AG20443 (cell line): ENCODE data around the gene PLEKHM3.

Source experiments
- DNase-seq: peaks from one replicate; pipeline ENCODE4 v3.0.0; 2012; ENCODE audit warnings: low spot score, mixed read lengths

Gene PLEKHM3

GRCh38 chr2:207885010-207885409 is 140.3 kb downstream of the PLEKHM3 start:
- no peak for DNase-seq

- DNase-seq, result no peak
Measured at GRCh38 chr2:207884127-207884526, 141.2 kb downstream of the PLEKHM3 start.

- DNase-seq, result no peak
Measured at GRCh38 chr2:207883002-207883780, 142.1 kb downstream of the PLEKHM3 start.

GRCh38 chr2:207881902-207882301 is 143.4 kb downstream of the PLEKHM3 start:
- DNase-seq, result peak; percentile 16

- peak; percentile 65 for DNase-seq
Measured at GRCh38 chr2:207879536-207879935, 145.8 kb downstream of the PLEKHM3 start.

- no peak for DNase-seq
Measured at GRCh38 chr2:207876842-207877535, 148.3 kb downstream of the PLEKHM3 start.

GRCh38 chr2:207875473-207876212 is 149.7 kb downstream of the PLEKHM3 start:
- no peak for DNase-seq

- no peak for DNase-seq
Measured at GRCh38 chr2:207873794-207874193, 151.5 kb downstream of the PLEKHM3 start.

- no peak for DNase-seq
Measured at GRCh38 chr2:207871911-207872310, 153.4 kb downstream of the PLEKHM3 start.

GRCh38 chr2:207871506-207871905 is 153.8 kb downstream of the PLEKHM3 start:
- no peak for DNase-seq

- DNase-seq, result no peak
Measured at GRCh38 chr2:207870814-207871213, 154.5 kb downstream of the PLEKHM3 start.

GRCh38 chr2:207869784-207870778 is 155.2 kb downstream of the PLEKHM3 start:
- peak; percentile 64 for DNase-seq

GRCh38 chr2:207868855-207869596 is 156.3 kb downstream of the PLEKHM3 start:
- DNase-seq, result no peak

GRCh38 chr2:207867905-207868304 is 157.4 kb downstream of the PLEKHM3 start:
- DNase-seq, result no peak

- no peak for DNase-seq
Measured at GRCh38 chr2:207867056-207867455, 158.3 kb downstream of the PLEKHM3 start.

- no peak for DNase-seq
Measured at GRCh38 chr2:207865210-207865609, 160.1 kb downstream of the PLEKHM3 start.

GRCh38 chr2:207863345-207863744 is 162.0 kb downstream of the PLEKHM3 start:
- DNase-seq, result no peak

- no peak for DNase-seq
Measured at GRCh38 chr2:207861789-207862188, 163.5 kb downstream of the PLEKHM3 start.

GRCh38 chr2:207860685-207861084 is 164.6 kb downstream of the PLEKHM3 start:
- no peak for DNase-seq

- no peak for DNase-seq
Measured at GRCh38 chr2:207855591-207855990, 169.7 kb downstream of the PLEKHM3 start.
